Measurements from ENCODE around the gene CDCA8.
"Not testable (repeated sequence)": the region's sequence is repeated elsewhere in the genome, so short reads cannot be mapped to it uniquely, and the experiment has no call there.

The CDCA8 gene

DNA sequence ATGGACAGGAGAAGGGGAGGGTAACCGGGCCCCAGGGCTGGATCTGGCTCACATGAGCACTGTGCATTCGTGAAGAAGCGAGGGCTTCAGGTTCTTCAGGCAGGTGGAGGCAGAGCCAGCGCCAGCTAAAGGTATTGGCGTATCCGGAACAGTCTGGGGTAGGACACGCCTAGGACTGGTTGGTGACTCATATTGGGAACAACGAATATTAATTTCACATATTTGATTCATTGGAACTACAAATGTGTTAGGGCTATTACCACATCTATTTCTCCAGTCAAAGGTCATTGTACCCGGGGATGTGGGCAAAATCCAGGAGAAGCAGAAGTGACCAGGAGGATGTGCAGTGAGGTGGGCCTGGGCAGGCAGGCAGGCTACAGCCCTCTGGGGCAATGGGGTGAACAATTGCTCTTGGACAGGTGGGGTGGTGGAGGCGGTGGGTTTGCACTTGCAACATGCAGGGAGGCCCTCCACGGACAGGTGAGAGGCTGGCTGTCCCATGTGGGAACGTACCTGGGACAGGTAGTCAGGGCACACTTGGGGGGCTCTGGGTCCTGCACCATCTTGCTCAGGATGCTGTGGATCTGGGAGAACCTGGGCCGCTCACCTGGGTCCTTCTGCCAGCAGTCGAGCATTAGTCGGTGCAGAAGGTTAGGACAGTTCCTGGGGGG is 26.7 kb downstream of the CDCA8 start:
- no peak for DNase-seq

DNA sequence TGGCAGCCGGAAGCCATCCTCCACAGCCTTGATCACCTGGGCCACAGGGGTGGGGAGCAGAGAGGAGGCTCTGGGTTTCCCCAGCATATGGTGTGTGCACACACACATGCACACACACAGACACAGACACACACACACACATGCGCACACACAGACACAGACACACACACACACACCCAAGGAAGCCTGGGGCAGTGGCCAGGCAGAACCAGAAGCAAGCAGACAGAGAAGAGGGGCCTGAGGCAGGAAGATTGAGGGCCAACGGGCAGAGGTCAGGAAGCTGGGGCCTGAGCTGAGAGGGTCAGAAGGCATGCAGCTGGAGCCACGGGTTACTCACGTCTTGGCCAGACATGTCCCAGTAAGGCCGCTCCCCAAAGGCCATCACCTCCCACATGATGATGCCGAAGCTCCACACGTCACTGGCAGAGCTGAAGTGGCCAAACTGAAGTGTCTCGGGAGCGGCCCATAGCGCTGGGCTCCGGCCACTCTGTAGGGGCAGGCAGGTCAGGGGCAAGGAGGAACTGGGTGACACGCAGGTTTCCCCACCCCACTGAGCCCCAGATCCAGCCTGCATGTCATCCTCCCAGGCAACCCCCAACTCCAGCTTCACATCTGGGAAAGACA is 27.4 kb downstream of the CDCA8 start:
- no peak for DNase-seq

DNA sequence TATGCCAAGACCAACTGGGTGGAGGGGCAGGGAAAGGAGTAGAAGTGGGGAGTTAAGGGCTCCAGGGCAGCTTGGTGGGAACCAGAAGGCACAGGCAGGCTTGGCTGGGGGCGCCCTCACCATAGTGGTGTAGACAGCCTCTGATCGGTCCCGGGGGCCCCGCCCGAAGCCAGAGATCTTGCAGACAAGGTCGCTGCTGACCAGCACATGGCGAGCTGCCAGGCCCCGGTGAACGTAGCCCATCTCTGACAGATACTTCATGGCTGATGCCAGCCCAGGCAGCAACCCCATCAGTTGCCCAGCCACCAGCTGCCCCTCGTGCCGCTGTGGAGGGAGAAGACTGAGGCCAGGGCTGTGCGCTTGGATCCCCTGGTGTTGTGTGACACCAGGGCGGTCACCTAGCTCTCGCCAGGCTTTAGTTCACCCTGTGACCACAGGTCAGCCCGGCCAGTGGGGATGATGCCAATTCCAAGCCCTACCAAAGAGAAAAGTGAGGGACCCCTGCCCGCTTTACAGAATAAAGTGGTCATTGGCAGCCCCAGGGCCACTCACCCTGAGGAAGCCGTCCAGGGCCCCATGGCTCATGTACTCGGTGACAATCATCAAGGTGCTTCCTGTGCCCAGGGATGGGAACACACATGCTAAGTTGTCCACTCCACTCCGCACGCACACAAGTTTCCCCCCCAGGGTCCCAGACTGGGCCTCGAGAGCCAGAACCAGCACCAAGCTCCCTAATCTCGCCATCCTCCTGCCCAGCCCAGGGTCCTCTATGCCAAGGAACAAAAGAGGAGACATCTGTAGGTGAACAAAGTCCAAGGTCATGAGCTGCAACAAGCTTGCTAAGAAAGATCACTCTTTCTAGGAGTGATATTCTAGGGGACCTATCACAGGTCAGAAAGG is 28.2 kb downstream of the CDCA8 start:
- no peak for DNase-seq

DNA sequence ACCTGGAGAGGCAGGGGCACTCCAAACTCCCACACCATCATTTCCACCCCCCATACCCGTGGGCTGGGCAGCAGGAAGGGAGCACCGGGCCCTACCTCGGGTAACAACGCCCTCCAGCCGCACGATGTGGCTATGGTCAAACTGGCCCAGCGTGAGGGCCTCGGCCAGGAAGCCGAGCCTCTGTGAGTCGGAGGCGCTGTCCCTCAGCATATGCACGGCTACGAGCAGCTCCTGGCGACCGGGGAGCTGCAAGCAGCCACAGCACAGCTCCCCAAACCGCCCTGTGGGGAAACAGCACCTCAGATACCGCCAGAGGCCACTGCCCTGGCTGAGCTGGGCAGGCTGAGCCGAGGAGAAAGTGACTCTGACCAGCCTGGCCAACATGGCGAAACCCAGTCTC is 29.2 kb downstream of the CDCA8 start:
- DNase-seq: no peak

DNA sequence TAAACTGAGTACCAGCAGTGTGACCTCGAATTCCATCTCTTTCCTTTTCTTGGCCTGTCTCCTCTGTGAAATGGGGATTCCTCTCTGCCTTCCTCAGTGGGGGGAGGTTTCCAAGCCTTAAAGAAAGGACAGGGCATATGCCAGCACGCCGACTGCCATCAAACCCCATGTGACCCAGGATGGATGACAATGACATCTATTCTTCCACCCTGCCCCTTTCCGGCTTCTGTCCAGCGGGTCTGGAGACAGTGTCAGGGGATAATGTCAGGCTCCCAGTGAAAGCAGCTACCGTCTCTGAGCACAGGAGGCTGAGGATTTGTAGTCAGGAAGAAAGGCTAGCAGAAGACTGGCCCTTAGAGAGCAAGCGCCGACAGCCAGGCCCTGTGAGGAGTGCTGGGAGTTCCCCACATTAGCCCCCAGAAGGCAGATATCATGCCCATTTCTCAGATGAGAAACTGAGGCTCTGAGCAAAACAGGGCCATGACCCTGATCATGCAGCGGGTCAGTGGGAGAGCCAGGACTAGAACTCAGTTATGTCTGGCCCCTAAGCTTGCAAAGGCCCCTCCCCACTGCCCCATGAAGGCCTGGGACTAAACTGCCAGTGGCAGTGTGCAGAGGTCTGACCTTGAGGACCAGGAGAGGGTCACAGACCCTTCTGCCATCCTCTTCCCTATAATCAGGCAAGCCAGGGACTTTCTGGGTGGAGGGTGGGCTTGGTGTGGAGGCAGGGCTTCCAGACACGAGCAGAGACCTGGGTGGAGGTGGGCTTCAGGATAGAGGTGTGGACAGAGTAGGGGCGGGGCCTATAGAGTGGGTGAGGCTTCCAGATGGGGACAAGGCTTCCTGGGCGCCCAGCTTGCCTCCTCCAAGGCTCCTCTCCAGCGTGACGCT is 30.1 kb downstream of the CDCA8 start:
- no peak for DNase-seq

DNA sequence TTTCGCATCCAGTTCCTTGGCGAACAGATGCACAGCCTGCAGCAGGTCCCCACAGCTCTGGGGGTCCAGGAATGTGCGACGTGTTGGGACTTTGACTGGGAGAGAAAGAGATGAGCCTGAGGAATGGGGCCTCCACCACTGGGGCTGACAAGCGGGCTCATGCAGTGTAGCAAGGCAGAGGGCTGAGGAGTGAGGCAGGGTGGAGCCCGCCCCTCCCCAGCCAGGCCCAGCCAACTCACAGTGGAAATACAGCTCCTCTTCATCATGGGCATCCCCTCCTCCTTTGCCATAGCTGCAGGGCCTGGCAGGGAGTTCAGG is 30.7 kb downstream of the CDCA8 start:
- DNase-seq: no peak

DNA sequence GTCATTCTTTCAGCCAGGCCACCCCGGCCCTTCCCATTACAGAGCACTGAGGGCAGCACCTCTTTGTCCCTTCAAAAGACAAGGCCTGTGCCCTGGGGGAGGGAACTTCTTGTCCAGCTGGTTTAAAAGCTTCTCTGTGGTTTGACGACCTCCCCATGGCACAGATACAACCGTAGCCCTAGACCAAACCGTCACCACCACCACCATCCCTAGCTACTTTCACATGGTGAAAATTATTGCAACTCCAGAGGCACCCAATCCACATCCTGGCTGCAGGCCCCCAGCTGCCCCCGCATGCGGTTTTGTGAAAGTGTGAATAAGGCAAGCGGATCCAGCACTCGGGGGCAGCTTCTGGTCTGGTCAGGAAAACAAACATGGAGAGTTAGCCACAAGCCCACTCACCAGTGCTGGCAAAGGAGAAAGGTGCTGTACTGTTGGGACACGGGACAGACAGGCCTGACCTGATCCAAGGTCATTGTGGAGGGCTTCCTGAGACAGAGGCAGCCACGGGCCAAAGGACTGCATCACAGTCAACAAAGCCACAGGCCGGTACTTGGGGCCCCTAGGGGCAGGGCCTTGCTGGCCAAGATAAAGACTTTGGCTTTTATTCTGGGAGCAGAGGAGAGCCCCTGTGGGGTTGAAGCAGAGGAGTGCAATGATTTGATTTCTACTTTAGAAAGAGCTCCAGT is 31.2 kb downstream of the CDCA8 start:
- DNase-seq: no peak

DNA sequence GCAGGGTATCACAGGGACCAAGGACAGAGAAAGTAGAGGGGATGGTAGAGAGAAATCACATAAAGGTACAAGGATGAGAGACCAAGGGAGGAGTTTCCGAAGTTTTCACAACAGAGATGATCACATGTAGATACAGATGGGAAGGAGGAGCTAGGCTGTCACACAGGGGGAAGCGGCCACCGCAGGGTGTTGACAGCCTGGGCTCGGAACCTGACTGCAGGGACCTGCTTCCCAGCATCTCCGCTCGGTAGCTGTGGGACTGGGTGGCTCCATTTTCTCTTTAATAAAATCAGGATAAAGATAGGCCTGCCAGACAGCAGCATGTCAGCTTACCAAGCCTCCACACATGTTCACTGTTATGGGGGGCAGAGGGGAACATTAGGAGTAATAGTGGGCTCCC is 32.3 kb downstream of the CDCA8 start:
- DNase-seq: no peak

DNA sequence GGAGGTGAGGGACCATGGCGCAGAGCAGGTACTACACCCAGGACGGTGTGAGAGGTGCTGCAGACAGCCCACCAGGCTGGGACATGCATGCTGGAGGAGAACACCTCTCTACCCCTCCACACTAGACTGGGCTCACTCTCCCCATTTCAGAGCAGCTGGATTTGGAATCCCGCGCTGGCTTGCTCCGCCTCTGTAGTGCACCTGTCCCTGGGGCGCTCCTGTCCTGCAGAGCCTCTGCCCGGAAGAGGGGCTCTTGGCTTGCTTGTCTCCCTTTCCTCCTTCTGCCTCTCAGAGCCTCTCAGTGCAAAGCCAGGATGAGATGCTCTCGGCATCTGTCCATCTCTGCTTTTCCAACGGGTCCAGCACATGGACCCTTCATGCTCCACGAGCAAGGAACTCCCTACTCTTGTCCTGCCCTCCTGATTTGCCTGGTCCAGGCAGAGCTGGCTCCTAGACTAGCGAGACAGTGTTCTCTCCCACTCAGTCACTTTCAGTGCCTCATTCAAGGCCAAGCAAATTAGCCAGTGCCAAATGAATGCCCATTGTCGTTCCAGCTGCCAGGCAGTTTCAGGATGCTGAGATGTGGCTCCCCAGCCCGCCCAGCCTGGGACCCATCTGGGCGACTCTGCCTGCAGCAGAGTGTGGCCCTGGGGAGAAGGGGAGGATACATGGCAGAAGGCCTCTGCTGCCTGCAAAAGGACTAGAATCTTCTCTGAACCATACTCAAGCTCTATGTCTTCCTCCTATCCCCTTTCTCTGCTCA is 33.7 kb downstream of the CDCA8 start:
- no peak for DNase-seq

DNA sequence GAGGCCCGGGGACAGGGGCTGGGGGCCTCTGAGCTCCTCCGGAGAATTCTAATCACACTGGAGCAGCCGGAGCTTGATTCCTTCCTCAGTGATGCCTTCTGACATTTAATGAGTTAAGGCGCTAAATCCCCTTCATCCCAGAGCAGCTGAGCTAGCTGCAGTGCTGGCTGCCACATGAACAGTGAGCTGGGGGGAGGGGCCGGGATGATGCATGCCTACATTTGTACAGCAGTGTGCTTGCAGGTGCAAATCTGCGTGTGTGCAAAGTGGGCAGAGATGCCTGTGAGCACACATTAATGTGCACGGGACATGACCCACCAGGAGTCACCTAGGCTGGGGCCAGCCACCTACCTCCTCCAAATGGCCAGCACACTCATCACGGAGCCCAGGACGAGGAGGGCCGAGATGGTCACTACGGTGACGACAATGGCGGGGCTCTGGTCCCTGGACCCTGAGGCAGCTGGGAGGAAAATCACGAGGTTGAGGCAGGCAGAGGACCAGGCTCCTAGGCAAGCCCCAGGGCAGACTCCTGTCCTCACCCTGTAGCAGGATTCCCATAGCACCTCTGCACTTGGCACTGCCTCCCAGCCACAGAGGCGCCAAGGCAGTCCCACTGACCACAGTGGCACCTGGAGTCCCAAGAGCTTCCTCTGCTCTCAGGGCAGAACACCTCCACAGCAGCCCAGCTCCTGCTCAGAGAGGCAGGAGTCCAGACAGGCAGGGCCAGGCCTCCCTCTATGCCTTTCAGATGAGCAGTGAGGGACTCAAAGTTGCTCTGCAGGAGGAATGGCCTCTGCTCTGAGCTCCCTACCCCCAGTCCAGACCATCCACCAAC is 34.7 kb downstream of the CDCA8 start:
- no peak for DNase-seq

DNA sequence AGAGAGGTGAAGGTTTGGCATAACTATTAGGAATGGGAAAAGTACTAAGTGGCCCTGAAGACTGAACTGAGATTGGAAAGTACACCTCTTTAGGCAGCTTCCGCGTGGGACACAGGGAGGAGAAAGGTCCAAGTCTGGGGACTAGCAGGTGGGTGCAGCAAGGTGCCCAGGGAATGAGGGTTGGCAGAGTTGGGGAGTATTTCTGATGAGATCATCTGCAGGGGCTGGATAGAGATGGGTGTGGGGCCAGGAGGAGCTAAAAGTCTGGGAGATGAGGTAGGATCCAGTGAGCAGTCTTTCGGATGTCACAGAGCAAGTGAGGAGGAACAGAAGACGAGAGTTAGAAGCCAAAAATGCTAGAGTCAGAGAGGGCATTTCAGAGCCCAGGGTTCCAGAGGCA is 36.1 kb downstream of the CDCA8 start:
- DNase-seq: no peak

DNA sequence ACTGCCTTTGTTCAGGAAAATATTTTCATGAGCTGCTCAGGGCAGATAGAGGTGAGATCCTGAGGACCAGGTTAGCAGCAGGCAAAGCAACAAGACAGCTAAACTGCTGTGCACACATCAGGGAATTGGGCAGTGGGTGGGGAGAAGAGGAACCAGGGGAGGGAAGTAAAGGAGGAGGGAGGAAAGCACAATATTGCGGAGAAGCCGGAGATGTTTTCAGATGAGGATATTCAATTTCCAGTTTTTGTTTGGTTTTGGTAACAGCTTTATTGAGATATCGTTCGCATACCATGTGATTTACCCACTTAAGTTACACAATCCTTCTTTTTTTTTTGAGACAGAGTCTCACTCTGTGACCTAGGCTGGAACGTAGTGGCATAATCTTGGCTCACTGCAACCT is 38.1 kb downstream of the CDCA8 start:
- no peak for DNase-seq

DNA sequence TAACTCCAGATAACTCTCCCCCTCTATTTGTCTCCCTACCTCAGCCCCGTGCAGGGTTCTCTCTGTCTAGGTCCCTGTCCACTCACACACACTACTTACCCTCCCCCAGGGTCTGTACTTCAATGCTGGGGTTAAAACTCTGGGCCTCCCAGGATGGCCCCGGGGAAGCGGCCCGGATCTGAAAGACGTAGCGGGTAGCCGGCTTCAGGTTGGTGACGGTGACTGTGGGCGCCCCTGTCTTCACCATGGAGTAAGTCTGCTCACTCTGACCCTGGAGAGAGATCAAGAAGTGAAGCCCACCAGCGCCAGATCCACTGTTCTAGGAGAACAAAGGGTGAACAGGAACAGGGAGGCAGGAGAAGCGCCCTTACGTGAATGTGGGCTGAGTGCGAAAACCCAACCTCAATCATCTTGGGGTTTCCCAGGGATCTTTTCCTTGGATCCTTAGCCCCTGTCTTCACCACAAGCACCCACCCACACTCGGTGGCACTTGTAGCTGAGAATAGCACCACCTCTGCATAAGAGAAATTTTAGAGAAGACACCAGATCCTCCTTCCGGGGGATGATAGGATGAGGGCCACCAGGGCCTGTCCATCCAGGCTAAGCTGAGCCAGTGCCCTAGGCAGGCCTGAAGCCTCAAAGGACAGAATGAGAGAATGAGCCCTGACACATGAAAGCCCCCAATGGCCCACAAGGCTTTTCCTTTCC is 39.1 kb downstream of the CDCA8 start:
- no peak for DNase-seq

DNA sequence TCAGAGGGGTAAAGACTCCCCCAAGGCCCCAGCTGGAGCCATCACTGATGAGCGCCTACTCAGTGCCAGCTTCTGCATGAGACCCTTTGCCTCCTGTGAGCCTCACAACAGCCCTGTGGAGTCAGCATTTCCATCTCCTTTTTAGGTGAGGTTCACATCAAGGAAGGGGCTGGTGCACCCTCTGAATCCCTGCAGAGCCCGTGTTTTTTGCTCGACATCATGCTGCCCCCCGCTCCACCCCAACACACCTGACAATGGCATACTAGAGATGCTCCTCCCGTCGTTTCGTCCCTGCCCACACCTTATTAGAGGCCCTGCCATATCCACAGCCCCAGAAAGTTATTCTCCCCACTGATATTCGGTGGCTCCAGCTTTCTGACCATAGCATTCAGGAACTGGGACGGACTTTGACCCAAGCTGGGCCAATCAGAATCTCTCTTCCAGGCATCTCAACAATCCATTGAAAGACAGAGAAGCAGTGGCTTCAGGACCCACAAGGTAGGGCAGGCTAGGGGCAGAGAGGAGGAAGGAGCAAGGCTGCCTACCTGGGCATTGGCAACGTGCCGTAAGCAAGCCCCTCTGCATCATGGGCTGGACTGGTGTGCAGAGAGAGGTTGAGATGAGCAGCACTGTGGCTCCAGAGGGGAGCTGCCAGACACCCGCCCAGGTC is 39.9 kb downstream of the CDCA8 start:
- no peak for DNase-seq

DNA sequence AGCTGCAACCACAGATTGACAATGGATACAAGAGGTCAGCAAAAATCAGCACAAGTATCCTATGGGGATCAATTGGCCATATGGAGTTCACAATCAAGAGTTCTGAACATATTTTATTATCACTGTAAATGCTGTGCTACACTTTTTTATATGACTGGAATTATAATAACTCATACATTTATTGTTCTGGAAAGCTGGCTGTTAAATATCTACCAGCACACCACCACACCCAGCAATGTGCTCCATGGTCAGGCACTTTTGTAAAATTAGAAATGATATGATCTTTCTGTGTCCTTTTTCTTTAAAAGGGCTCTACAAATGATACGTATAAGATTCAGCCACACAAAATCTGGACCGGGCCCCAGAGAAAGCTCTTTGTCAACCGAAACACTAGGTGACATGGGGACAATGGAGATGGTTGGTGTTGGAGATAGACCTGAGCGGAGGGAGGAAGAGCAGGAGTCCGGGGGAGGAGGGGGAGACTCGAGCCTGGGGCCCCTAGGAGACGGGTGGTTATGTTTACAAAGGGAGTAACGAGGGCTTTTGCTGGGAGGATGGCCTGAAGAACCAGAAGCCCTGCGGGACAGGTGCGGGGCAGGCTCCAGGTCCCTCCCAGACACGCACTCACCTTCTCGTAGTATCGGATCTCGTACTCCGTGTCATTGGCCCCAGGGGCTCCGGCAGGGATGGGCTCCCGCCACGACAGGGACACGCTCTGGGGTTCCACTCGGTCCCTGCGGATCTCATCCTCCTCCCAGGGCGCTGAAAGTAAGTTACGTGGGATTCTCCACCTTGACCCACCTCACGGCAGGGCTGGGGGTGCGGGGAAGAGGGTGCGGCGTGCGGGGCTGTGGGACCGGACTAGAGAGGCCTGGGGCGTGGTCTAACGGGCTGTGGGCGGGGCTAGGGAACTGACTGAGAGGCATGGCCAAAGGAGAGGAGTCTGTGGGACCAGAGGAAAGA is 42.6 kb downstream of the CDCA8 start:
- no peak for DNase-seq

DNA sequence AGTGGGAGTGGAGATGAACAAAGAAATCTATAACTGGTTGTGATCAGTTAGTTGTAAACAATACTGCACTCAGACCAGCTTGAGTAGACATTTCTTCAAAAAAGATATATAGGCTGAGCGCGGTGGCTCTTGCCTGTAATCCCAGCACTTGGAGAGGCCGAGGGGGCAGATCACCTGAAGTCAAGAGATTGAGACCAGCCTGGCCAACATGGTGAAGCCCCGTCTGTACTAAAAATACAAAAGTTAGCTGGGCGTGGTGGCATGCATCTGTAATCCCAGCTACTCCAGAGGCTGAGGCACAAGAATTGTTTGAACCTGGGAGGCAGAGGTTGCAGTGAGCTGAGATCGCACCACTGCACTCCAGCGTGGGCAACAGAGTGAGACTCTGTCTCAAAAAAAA is 45.7 kb downstream of the CDCA8 start:
- DNase-seq: not testable (repeated sequence)

DNA sequence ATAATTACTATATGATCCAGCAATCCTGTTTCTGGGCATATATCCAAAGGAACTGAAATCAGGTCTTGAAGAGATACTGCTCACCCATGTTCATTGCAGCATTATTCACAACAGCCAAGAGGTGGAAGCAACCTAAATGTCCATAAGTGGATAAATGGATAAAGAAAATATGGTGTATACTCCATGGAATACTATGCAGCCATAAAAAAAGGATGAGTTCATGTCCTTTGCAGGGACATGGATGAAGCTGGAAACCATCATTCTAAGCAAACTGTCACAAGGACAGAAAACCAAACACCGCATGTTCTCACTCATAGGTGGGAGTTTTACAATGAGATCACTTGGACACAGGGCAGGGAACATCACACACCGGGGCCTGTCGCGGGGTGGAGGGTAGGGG is 46.3 kb downstream of the CDCA8 start:
- not testable (repeated sequence) for DNase-seq

DNA sequence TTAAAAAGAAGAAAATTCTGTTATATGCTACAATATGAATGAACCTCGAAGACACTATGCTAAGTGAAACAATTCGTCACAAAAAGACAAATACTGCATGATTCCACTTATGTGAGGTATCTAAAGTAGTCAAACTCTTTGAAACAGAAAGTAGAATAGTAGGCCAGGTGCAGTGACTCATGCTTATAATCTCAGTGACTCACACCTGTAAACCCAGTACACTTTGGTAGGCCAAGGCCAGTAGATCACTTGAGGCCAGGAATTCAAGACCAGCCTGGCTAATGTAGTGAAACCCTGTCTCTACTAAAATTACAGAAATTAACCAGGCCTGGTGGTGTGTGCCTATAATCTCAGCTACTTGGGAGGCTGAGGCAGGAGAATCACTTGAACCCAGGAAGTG is 46.9 kb downstream of the CDCA8 start:
- peak; percentile 14 for DNase-seq

Data from NCI-H774 (cell line).